Midbrain (tissue), 1 donor: ENCODE results near the gene SHISA6.
"Not testable (repeated sequence)": the region's sequence is repeated elsewhere in the genome, so short reads cannot be mapped to it uniquely, and the experiment has no call there.

ENCODE experiments used
- DNase-seq: peaks from one replicate; lab custom pipeline; 2025; lab: John Stamatoyannopoulos, UW

SHISA6 gene

DNA sequence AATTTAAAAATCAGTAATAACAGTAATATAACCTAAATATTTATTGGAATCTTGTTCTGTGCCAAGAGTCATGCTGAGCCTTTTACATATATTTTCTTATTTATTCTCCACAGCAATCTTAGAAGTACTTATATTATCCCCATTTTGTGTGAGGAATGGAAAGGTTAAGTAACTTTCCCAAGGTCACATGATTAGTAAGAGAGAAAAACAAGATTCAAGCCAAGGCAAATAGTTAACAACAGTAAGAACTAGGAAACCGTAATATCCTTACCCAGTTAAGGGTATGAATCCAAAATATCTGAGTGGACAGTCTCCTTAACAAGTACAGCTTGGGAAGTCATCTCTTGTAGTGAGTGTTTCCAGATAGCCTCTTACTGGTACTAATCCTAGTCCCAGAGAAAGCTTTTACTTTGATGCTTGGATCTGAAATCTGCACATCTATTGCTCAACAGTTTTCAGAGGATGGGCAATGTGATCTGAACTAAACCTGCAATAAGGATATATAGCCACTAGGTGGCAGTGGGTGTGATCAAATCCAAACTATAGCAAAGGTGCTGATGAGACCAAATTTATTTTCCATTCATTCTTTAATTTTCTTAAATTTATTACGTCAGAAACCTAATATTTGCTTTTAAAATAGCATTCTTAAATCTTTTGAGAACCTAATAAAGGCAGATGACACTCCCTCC, 23.3 kb downstream of the SHISA6 start:
- no peak for DNase-seq

DNA sequence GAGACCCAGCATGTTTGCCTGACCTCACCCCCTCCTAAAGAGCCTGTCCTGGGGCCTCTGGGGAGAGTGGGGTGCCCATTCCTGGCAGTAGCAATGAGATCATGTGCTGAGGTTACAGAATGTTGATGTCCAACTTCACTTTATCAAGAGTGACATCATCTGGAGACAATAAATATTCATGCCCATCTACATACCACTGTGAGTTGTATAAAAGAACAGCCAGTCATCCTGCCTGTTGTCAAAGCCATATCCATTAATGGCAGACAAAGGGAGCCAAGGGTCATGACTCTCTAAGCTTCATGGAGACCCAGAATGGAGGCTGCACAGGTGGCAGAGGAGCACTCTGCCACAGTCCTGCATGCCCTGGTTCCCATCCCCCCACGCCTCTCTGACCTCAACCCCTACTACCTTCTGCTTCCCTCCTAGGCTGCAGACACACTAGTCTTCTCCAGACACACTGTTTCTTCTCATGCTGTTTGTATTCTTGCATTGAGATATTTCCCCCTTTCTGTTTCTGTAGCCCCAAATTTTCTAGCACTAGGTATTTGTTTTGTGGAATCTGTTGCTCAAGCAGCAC, 27.1 kb downstream of the SHISA6 start:
- no peak for DNase-seq

- DNase-seq = no peak
Measured at GRCh38 chr17:11269210-11269609, 28.2 kb downstream of the SHISA6 start.

DNA sequence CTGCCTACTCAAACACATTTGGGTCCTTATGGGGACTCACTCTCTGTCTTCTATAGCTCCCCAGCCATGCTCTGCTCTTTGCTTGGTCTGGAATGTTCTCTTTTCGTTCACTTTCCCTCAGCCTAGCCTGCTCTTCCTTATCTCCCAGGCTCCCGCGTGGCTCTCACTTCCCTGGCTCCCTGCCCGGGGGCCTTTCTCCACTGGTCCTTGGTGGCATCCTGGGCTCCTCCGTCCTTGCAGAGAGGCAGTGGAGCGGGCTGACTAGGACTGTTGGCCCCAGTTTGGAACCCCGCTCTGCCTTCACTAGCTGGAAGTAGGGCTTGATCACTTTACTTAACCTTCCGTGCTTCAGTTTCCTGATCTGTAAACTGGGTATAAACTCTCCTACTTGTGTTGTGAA, 31.2 kb downstream of the SHISA6 start:
- DNase-seq = no peak

DNA sequence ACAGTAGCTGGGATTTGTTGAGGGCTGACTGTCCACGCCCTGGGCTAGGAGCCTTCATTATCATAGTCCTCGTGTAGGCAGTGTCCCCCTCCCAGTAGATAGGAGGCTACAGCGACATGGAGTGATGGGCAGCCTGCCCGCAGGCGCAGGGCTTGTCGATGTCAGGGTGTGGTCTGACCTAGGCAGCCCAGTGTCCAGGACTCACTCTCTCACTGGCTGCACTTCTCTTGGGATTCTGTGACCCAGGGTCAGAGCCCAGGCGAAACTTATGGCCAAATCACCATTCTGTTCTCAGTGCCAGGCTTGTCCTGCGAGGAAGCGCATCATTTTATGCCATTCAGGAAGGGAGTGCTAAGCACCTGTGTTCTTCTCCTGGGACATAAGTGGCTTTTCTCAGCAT, 32.6 kb downstream of the SHISA6 start:
- no peak for DNase-seq

DNA sequence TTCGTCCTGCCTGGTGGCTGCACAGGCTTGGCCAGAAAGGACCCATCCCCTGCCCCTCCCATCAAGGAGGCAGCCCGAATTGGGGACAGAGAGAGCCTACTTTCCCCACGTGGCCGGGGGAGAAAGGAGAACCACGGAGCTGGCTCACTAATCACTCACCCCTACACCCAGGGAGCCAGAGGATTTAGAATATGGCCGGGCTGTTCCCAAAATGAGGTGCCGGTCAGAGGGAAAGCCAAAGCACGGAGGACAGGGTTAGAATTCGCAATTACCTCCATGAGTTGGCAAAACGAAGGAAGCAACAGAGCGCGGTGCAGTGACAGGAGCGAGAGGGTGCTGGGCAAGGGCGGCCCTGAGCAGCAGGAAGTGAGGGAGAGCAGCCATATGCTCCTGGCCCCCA, 33.1 kb downstream of the SHISA6 start:
- DNase-seq = no peak

GRCh38 chr17:11276486-11276885, 35.5 kb downstream of the SHISA6 start:
- DNase-seq = no peak

- DNase-seq = no peak
Measured at GRCh38 chr17:11278186-11278991, 37.4 kb downstream of the SHISA6 start.

GRCh38 chr17:11278992-11279270, 37.9 kb downstream of the SHISA6 start:
- no peak for DNase-seq

DNA sequence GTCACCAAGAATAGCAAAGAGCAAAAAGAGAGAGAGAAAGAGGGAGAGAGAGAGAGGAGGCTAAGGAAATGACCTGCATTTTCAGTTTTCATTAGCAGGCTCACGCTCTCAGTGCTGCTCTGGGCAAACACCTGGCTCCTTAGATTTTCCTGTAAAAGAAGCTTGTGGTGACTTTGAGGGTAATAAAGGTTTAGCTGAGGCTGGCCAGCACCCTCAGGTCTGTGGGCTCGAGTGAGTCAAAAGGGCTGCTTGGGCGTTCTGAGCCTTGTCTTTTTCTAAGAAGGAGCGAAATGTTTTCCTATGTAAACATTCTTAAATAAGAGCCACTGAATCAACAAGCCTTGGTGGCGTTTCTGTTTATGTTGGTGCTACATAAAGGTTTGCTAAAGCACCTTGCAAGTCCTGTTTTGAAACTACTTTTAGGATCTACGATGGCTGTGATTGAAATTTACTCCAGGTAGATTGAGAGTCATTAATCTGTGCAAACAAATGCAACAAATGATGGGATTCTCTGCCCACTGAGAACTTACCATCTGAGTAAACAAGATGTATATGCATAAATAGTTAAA, 38.8 kb downstream of the SHISA6 start:
- DNase-seq = no peak

DNA sequence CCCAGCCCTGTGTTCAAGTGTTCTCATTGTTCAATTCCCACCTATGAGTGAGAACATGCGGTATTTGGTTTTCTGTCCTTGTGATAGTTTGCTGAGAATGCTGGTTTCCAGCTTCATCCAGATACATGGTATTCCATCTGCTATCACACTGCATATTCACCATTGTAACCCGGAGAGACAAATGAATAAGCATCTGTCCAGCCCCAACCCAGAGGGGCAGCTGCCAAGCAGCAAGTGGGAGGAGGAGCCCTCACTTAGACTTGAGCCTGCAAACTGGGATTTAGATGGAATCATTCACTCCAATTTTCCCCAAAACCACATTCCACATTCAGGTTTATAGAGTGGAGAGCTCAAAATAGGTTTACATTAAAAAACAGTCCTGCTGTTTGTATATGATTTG, 41.6 kb downstream of the SHISA6 start:
- DNase-seq = no peak

GRCh38 chr17:11284811-11285210, 43.8 kb downstream of the SHISA6 start:
- no peak for DNase-seq

- DNase-seq = no peak
Measured at GRCh38 chr17:11285946-11286345, 44.9 kb downstream of the SHISA6 start.

DNA sequence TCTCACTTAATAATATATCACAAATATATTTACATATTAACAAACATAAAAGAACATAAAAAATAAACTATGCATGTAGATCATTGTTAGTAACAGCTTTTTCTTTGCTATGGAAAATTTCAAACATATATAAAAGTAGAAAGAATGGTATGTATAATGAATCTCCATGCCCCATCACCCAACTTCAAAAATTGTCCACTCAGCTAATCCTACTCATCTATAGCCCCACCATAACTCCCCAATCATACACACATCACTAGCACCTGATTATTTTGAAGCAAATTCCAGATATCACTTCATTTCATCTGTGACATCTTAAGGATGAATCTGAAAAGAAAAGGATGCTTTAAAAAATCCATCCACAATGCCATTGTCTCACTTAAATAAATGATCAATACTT, 46.8 kb downstream of the SHISA6 start:
- DNase-seq = no peak

DNA sequence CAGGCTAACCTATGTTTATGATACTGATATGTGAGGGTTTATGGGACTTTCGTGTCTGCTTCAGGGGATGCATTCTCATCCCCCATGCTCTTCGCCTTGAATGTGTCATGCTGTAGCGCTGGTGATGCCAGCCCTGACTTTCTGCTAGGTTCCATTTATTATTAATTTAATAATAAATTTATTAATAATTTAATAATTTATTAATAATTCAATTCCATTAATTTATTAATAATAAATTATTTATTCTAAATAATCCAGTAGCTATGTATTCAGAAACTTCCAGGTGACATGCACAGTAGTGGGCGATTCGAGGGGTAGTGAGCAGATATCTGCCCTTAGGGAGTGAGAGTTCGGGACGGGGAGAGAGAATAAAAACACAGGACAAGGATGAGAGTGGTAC, 49.8 kb downstream of the SHISA6 start:
- no peak for DNase-seq

DNA sequence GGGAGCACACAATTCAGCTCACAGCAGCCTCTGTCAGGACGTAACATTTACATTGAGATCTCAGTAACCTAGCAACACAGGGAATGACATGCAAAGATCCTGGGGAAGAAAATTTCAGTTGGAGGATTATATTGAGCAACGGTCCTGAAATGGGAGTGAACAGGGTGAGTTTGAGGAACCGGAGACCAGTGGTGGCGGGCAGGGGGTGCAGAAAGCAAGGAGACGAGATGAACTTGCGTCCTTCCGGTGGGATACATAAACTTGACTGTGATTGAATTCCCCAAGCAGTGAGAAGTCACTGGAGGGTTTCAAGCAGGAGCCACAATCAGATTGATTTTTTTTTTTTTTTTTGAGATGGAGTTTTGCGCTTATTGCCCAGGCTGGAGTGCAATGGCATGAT, 51.5 kb downstream of the SHISA6 start:
- DNase-seq = no peak

DNA sequence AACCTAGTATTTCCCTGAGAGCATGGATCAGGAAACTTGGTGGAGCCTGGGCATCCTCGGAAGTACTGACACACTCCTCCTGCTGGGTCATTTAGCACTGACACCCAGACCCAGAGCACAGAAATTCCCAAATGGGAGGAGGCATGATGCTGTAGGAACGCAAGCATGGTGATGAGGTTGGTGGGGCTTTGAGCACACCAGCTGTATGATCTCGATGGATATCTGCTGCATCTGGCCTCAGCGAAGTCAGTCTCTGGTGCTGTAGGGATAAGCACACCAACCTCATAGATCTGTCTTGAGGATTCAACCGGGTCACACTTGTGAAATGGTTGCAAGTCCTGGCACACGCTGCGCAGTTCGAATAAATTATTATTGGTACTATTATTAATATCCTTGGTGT, 52.5 kb downstream of the SHISA6 start:
- no peak for DNase-seq

DNA sequence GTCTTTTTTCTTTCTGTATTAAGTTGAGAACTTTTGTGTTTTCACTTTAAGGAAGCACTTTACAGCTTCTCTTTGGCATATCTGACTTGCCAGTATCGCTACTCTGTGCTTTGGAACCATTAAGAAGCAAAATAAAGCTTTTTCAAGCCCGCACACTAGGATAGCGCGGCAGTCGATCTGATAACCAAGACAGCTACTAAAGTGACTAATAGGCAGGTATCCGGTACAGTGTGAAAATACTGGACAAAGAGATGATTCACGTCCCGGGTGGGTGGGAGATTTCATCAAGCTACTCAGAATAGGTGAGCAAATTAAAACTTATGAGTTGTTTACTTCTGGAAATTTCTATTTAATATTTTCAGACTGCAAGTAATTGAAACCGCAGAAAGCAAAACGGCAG, 53.8 kb downstream of the SHISA6 start:
- no peak for DNase-seq

GRCh38 chr17:11296994-11297393, 56.0 kb downstream of the SHISA6 start:
- no peak for DNase-seq

DNA sequence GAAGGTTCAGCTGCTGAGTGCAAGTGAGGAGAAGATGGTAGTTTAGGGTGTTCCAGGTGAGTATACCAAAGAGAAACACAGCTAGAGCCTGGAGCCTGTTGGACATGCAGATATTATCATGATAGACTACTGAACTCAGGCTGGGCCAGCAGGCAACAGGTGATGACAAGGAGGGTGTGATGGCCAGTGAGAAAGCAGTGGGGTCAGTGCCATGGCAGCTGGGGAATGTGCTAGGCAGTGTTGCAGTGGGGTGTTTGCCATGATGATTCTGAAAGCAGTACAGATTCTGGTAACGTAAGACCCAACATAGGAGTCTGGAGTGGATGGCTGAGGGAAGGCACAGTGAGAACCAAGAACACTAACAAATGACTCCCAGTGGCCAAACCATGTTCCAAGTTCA, 57.4 kb downstream of the SHISA6 start:
- no peak for DNase-seq

DNA sequence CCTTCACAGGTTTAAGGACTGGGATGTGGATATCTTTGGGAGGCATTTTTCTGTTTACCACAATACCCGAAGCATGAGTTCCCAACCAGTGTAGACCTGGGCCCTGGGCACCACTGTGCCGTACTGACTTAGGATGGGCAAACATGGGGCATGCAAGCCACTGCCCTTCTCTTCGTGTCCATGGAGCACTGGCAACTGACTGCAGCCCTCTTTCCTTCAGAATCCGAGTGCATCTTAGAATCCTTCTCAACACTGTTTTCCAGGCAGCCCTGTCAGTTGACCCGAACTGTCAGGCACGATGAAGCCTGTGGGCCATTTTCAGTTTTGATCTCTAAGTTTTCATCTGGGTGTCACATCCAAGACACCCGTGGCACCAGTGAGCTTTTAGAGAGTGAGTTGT, 59.2 kb downstream of the SHISA6 start:
- DNase-seq = no peak

DNA sequence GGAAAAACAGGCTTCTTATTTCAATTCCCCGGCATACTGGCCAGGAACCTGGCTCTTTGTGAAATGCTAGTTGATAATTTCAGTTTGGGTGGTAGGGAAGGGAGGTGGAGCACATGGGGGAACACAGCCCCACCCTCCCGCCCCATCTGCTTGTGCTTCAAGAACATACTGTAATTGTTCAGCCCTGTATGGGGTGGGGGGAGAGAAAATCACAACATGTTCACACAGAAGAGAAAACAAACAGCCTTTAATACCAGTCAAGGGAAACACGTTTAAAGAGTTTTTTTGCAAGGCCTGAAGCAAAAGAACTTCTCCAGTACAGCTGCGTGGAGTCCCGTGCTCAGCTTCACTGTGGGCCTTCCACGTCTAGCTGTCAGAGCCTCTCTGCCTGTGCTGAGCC, 59.7 kb downstream of the SHISA6 start:
- DNase-seq = no peak

DNA sequence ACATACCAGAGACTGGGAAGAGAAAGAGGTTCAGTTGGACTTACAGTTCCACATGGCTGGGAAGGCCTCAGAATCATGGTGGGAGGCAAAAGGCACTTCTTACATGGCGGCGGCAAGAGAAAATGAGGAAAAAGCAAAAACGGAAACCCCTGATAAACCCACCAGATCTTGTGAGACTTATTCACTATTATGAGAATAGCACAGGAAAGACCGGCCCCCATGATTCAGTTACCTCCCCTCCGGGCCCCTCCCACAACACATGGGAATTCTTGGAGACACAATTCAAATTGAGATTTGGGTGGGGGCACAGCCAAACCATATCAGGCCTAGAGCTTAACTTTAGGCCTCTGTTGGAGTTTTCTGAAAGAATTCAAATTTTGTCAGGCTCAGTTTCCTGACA, 60.9 kb downstream of the SHISA6 start:
- not testable (repeated sequence) for DNase-seq
